Measurements from ENCODE around the gene KLHL40. TPM values are rescaled to one million over a fixed set of nuclear protein-coding genes. Genes with fewer than 3 reads are reported as not detected.

Gene KLHL40
- total RNA-seq, 4 donors from 2014 or later: not detected

- TF ChIP-seq CTCF (IDR thresholded peaks at IDR 0.05; ENCODE audit: low read depth): no peak
These were observed 7.6 kb downstream of the KLHL40 start for GRCh38 chr3:42692667-42693529.

DNA sequence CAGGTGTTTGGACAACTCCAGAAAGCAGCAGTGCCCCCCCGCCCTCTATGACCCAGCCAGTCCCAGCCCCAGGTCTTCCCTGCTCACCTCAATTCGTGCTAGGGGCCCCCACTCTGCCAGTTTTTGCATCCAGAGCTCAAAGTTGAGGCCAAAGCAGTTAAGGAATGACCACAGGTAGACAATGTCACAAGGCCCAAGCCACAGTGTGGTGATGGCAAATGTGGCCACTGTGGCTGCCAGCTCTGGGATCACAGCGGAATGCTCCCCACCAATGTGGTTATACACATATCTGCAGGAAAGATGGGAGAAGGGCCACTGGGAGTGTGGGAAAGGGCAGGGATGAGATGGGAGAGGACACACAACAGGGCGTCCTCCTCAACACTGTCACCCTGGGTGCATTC, 8.2 kb downstream of the KLHL40 start:
- no peak for TF ChIP-seq CTCF (IDR thresholded peaks at IDR 0.05; ENCODE audit: low read depth)

DNA sequence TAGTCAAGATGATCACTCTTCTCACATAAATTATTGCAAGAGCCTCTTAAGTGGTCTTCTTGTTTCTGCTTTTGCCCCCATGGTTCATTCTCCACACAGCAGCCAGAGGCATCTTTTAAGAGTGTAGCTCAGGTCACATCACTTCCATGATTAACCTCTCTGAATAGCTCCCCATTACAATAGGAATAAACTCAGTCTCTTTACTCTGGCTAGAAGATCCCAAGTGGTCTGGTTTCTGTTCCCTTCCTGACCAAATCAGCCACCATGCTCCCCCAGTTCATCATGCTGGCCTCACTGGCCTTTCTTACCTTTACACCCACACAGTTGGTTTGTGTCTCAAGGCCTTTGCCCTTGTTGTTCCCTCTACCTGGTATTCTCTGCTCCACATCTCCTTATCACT, 9.0 kb downstream of the KLHL40 start:
- TF ChIP-seq CTCF (IDR thresholded peaks at IDR 0.05; ENCODE audit: low read depth): no peak

DNA sequence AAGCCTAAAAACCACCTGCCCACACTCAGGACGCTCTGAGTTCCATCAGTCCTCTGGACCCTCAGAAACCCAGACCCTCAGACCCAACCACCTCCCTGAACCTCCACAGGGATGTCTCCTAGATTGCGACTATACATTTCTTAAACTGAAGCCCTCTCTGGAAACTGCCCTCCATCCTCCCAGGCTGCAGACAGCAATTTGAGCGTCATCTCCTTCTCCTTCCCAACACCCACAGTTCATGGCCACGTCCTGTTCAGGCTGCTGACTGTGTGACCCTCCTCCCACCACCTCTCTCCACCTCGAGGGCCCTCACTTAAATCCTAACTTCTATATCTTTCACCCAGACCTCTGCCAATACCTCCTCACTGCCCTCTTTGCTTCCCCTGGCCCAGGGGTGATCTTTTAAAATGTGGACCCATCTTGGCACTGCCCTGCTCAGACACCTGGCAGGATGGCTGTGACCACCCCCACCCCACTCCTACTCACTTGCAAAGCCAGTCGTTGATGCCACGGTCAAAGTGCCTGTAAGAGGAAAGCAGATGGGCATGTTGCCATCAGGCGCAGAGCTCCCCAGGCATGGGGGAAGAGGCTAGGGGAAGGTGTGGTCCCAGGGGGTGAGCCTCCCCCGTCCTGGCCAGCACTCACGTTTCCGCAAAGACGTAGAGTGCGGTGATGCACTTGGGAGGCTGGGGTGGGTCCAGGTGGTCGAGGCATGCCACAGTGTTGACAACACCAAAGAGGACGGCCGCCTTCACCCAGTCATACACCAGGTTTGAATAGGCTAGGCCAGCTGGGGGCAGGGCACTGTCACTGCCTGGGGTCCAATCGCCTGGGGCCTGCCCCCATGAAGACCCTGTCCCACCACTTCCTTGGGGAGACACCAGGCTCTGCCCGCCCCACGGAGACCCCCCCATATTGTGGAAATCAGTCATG, 11.3 kb downstream of the KLHL40 start:
- no peak for TF ChIP-seq CTCF (IDR thresholded peaks at IDR 0.05; ENCODE audit: low read depth)

DNA sequence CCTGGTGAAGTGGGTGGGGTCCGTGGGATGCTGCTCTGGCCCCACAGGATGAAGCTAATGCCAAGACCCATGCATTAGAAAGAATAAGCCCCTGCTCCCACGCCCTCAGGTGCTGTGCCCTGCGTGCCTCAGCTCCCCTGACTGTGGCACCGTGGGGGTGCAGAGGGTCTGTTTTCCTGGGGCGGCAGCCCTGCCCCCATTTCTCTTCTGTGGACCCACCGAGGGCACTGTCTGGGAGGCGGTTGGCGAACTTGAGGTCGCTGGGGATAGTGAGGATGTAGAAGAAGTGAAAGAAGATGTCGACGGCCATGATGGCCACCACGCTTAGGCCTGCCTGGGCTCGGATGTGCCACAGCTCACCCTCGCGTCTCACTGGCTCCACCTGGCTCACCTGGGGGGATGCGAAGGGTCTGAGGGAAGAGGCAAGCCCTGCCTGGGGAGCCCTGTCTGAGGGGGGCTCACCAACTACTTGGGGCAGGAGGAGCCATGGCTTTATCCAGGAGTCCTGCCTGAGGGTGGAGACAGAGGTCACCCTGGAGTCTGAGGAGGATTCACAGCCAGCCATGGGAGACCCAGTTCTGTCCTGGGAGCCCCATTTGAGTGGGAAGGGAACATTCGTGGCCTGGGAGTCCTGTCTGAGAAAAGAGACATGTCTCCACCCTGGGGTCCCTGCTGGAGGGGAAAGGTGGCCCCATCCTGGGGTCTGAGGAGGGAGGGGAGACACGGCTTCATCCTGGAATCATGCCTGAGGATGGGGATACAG, 12.1 kb downstream of the KLHL40 start:
- TF ChIP-seq CTCF (IDR thresholded peaks at IDR 0.05; ENCODE audit: low read depth): no peak

- TF ChIP-seq CTCF (IDR thresholded peaks at IDR 0.05; ENCODE audit: low read depth): no peak
These were observed 13.0 kb downstream of the KLHL40 start for GRCh38 chr3:42698216-42698910.

Data from subcutaneous adipose tissue (tissue), 4 donors.